GM12878 (cell line): ENCODE results near the gene EXOSC10. TPM values are rescaled to one million over a fixed set of nuclear protein-coding genes. Genes with fewer than 3 reads are reported as not detected.

Experiments used
- ATAC-seq: fragments of 200-7000 bp; cut with Tn5 transposase; 3 replicates; pipeline ENCODE4 v1.9.1; 2020; ENCODE audit warnings: mild to moderate bottlenecking, moderate library complexity
- BruUV-seq: library from RNA; stranded (reverse); fragments of 400-500 nt; replicated peaks from 2 replicates; lab custom pipeline; 2021; lab: Mats Ljungman, UMichigan
- CTCF ChIA-PET: fragments of 300-600 bp; sonication (Branson Sonifier 250); formaldehyde crosslinking; extraction: SDS; loops from one replicate; lab custom pipeline; 2021; ENCODE audit warnings: inconsistent platforms; lab: Yijun Ruan, JAX
- POLR2A ChIA-PET: fragments of 350-600 bp; formaldehyde crosslinking; extraction: SDS; loops from one replicate; lab custom pipeline; 2021; ENCODE audit warnings: inconsistent platforms; lab: Charles Lee
- RAD21 ChIA-PET: fragments of 300-600 bp; sonication (Branson Sonifier 250); formaldehyde crosslinking; loops from one replicate; lab custom pipeline; 2023; ENCODE audit warnings: antibody characterized with exemption; ENCODE audit not compliant: unreplicated experiment; lab: Charles Lee
- SMC1A ChIA-PET: fragments of 300-600 bp; sonication (Branson Sonifier 250); formaldehyde crosslinking; loops from one replicate; lab custom pipeline; 2023; ENCODE audit not compliant: unreplicated experiment, uncharacterized antibody; lab: Charles Lee
- DNase-seq: peaks from one replicate; pipeline ENCODE4 v3.0.0-alpha.2; 2011; ENCODE audit warnings: low read depth, low spot score
- FAIRE-seq: peaks from 3 replicates; lab custom pipeline; 2011; peaks lifted over from hg19 to GRCh38; lab: Jason Lieb, UNC
- H2AFZ ChIP-seq: 2 replicates; pipeline ENCODE4 v1.6.0; 2011; ENCODE audit warnings: low read depth, low read length, control low read depth; ENCODE audit not compliant: control insufficient read depth
- H3K27ac ChIP-seq: 2 replicates; pipeline ENCODE4 v1.5.1; 2011; ENCODE audit warnings: control low read depth; ENCODE audit not compliant: control insufficient read depth, insufficient read depth
- H3K27me3 ChIP-seq, 2 experiments: replicated peaks in 1 of 2; 2 replicates each; pipeline versions ENCODE4 v1.6.0 to v1.6.1; 2011; ENCODE audit warnings: low read length in 1 of 2; ENCODE audit not compliant: control insufficient read depth in 2 of 2, insufficient read depth in 2 of 2
- H3K36me3 ChIP-seq, 2 experiments: 2 replicates each; pipeline ENCODE4 v1.5.1; 2011; ENCODE audit warnings: low read length in 1 of 2; ENCODE audit not compliant: control insufficient read depth in 2 of 2, insufficient read depth in 2 of 2
- H3K4me1 ChIP-seq: 2 replicates; pipeline ENCODE4 v1.6.1; 2011; ENCODE audit warnings: mild to moderate bottlenecking, low read length, moderate library complexity, mixed read lengths; ENCODE audit not compliant: control insufficient read depth, insufficient read depth
- H3K4me2 ChIP-seq: 2 replicates; pipeline ENCODE4 v1.6.0; 2011; ENCODE audit warnings: control low read depth; ENCODE audit not compliant: control insufficient read depth, insufficient read depth
- H3K4me3 ChIP-seq: fragments of 200-600 bp; sonication (generic); 2 replicates; pipeline ENCODE4 v1.5.1; 2016
- H3K79me2 ChIP-seq: 2 replicates; pipeline ENCODE4 v1.6.0; 2011; ENCODE audit warnings: low read length; ENCODE audit not compliant: control insufficient read depth, insufficient read depth
- H3K9ac ChIP-seq: 2 replicates; pipeline ENCODE4 v1.8.0; 2011; ENCODE audit warnings: low read length, control low read depth, mixed read lengths; ENCODE audit not compliant: control insufficient read depth, insufficient read depth
- H3K9me3 ChIP-seq: replicated peaks from 3 replicates; pipeline ENCODE4 v1.5.1; 2011; ENCODE audit warnings: mild to moderate bottlenecking, low read length; ENCODE audit not compliant: control insufficient read depth, insufficient read depth
- H4K20me1 ChIP-seq: 2 replicates; pipeline ENCODE4 v1.6.0; 2011; ENCODE audit not compliant: control insufficient read depth, insufficient read depth
- ATF3 ChIP-seq: IDR thresholded peaks from 2 replicates; pipeline ENCODE4 v1.6.1; 2011; ENCODE audit warnings: low read depth, mild to moderate bottlenecking, low read length, moderate library complexity, borderline replicate concordance; ENCODE audit errors: extremely low read depth
- FOS ChIP-seq: IDR thresholded peaks from 3 replicates; pipeline ENCODE4 v1.6.1; 2011; ENCODE audit warnings: borderline replicate concordance; ENCODE audit not compliant: insufficient read length; ENCODE audit errors: extremely low read depth
- IRF4 ChIP-seq: IDR thresholded peaks from 2 replicates; pipeline ENCODE4 v1.6.1; 2011; ENCODE audit warnings: low read depth, low read length
- JUNB ChIP-seq: IDR thresholded peaks from 2 replicates; pipeline ENCODE4 v1.6.1; 2016; ENCODE audit warnings: antibody characterized with exemption, mild to moderate bottlenecking
- NRF1 ChIP-seq: conservative IDR thresholded peaks from 2 replicates; pipeline ENCODE4 v1.6.1; 2011; ENCODE audit warnings: mild to moderate bottlenecking, low read depth, low read length, improper control_type of control experiment
- POLR2A ChIP-seq: IDR thresholded peaks from 2 replicates; pipeline ENCODE4 v1.6.1; 2011; ENCODE audit warnings: low read depth, mild to moderate bottlenecking, low read length
- ZBTB33 ChIP-seq: fragments of 450-650 bp; IDR thresholded peaks from 2 replicates; pipeline ENCODE4 v1.6.1; 2017; ENCODE audit warnings: mild to moderate bottlenecking
- ZNF207 ChIP-seq: fragments of 450-650 bp; IDR thresholded peaks from 2 replicates; pipeline ENCODE4 v1.6.1; 2014; ENCODE audit warnings: antibody characterized with exemption, mild to moderate bottlenecking, borderline replicate concordance
- ZNF384 ChIP-seq: IDR thresholded peaks from 2 replicates; pipeline ENCODE4 v1.6.1; 2012; ENCODE audit warnings: low read depth, mild to moderate bottlenecking, low read length, improper control_type of control experiment, borderline replicate concordance
- ZSCAN29 ChIP-seq: fragments of 450-650 bp; IDR thresholded peaks from 2 replicates; pipeline ENCODE4 v1.6.1; 2017; ENCODE audit warnings: mild to moderate bottlenecking, moderate library complexity
- WGBS: methylation state at CpG from one replicate; pipeline ENCODE4 v1.1.6; 2016; ENCODE audit warnings: low lambda C conversion rate; ENCODE audit not compliant: insufficient replicate concordance, insufficient coverage; ENCODE audit errors: missing lambda C conversion rate; 5-methylcytosine and 5-hydroxymethylcytosine counted together
- in situ Hi-C: fragments of 300-500 bp; cut with MboI; formaldehyde crosslinking; loops from 9 replicates; pipeline ENCODE4 v1.14.3; 2018; ENCODE audit warnings: mixed read lengths
- intact Hi-C: fragments of 100-400 bp; cut with micrococcal nuclease; formaldehyde crosslinking; loops from one replicate; pipeline ENCODE4 v1.14.2; 2022; ENCODE audit not compliant: unreplicated experiment
- polyA plus RNA-seq, 11 experiments: library from polyadenylated mRNA; depleted of rRNA in 4 of 11; unstranded in 6 of 11; stranded (reverse) in 5 of 11; fragments of >200 nt; fragmentation: Nextera tagmentation in 4 of 11; fragmentation: Illumina TruSeq in 1 of 11; extraction: Ambion mirVana in 4 of 11; extraction: Trizol in 1 of 11; gene quantifications; 1 replicate in 1 of 11; 2 replicates in 10 of 11; pipeline versions ENCODE4 v1.2.1 to v1.2.3, GENCODE V29; 2011 to 2016; ENCODE audit warnings: inconsistent platforms in 2 of 11, missing spikeins in 2 of 11, low read depth in 1 of 11
- total RNA-seq, 4 experiments: library from RNA; depleted of rRNA in 3 of 4; stranded (reverse); fragments of >200 nt in 3 of 4; fragmentation: Illumina TruSeq in 1 of 4; extraction: Trizol in 1 of 4; gene quantifications; 2 replicates each; pipeline versions ENCODE4 v1.2.1 to v1.2.3, GENCODE V29; 2013 to 2021

Gene EXOSC10
- total and polyA plus RNA-seq, 10 of the 15 experiments (the other 5 are each of a cell fraction or from before 2014, with no cell fraction given): 16.2 to 86.5 (median 66.4) TPM

- H2AFZ ChIP-seq: no peak overlapping the region
- TF ChIP-seq ZNF384 (no peak), POLR2A (no peak), ZBTB33 (no peak), IRF4 (no peak), ZSCAN29 (no peak), ZNF207 (no peak), ATF3 (no peak), JUNB (no peak), NRF1 (no peak), FOS (no peak)
- no peak overlapping the region for H3K27ac ChIP-seq
- no peaks in the 10 kb centered on the region for H4K20me1 ChIP-seq
- WGBS: 97% methylated on average over 16 of the region's 17 CpGs
- intact Hi-C loops (no loop called here), in situ Hi-C loops (no loop called here)
- SMC1A ChIA-PET: no interaction called here
- ATAC-seq (no peak), DNase-seq (no peak), FAIRE-seq (no peak)
- no TSS peak for BruUV-seq
- no peak overlapping the region for H3K4me2 ChIP-seq
- no peaks in the 10 kb centered on the region for H3K27me3 ChIP-seq
- POLR2A ChIA-PET: interaction anchor here (0.5 kb wide), 2 partner anchors 542 to 781 kb away, joined by 3 to 4 read pairs; no protein-coding TSS in a partner anchor
- H3K36me3 ChIP-seq: peaks cover 19 to 28% of the 10 kb centered on the region in 2 experiments
- no peak overlapping the region for H3K9ac ChIP-seq
- H3K9me3 ChIP-seq: no peaks in the 10 kb centered on the region
- CTCF ChIA-PET: interaction anchor here (0.6 kb wide), 1 partner anchor 53 kb away, joined by 3 read pairs; no protein-coding TSS in a partner anchor
- no peaks in the 10 kb centered on the region for H3K79me2 ChIP-seq
- RAD21 ChIA-PET: no interaction called here
- no peaks in the 10 kb centered on the region for H3K4me1 ChIP-seq
- H3K4me3 ChIP-seq: no peak overlapping the region
Observed at GRCh38 chr1:11130406-11130805, 30.7 kb upstream of the EXOSC10 start.
